Fibroblast of peridontal ligament (primary cell): ENCODE results near the gene PDE4D.

ENCODE experiments used
- DNase-seq: peaks from one replicate; pipeline ENCODE4 v3.0.0-alpha.2; 2010; ENCODE audit errors: extremely low read depth

PDE4D gene

DNA sequence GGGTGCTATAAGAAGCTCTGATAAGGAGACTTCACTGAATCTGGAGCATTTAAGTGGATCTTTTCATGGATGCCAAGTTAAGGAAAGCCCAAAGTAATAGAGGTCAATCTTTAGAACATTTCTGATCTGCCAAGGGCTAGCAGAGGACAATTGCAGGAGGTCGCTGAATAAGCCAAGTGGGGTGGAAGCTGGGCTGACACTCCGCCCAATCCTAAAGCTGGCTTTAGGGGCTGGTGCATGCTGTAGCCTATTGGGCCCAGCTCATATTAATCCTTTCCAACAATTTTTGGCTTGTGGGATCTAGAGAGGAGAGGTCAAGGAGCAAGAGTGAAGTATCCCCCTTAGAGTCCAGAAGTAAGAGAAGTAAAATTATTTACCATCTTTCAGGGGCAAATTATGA, 784.1 kb downstream of the PDE4D start:
- DNase-seq = no peak

DNA sequence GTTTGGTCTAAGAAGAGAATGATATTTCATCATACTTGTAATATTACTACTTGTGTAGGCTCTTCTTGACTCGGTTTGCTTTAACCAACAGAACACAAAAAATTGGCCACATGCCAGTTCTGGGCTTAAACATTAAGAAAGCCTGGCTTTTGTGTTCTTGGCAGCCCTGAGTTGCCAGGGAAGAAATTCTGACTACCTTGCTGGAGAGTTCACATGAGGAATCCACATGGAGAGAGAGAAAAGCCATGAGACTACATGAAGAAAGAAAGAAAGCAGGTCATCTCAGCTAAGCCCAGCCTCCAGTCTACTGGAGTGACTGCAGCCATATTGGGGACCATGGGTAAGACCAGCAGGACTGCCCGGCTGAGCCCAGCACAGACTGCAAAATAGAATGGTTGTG, 785.8 kb downstream of the PDE4D start:
- DNase-seq = peak; percentile 50

DNA sequence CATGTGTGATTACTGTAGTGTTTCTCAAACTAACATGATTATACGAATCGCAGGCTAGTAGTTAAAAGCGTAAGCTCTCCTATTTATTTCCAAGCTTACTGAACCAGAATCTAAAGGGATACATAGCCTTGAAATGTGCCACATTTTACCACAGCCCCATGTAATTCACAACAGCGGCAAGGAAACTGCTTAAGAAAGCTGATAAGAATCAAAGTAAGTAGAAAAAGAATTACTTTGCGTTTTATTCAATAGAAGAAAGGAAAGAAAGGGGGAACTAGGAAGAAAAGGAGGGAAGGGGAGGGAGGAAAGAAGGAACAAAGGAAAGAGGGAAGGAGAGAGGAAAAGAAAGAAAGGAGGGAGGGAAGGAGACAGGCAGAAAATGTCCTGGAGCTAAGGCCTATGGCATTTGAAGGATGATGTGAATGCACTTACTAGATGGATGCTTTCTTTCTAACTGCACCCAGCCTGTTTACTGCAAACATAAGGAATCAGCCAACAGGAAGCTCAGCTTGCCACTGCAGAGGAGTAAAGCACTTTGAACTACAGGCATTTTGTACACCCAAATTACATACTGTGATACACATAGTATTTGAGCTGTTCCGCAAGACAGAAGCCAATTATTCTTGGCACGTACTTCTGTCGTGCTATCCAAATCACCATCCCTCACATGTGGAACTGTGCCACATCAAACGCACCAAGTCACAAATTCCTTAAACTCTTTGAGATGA, 789.0 kb downstream of the PDE4D start:
- peak; percentile 40 for DNase-seq

DNA sequence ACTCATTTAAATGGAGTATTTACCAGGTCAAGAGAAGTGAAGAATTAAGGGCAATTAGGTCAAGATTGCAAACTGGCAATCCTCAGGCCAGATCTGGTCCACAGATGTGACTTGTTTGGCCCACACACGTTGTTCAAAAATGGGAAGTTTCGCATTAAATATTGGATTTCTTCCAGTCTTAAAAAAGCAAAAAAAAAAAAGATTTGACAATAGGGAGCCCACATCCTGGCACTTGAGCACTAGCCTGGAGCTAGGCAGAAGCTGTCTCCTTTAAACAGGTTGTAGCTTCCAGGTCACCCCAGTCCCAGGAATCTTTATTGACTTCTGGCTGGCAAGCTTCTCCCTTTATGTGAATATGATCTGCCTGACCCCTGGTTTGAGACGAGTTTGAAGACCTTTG, 790.2 kb downstream of the PDE4D start:
- DNase-seq = no peak

DNA sequence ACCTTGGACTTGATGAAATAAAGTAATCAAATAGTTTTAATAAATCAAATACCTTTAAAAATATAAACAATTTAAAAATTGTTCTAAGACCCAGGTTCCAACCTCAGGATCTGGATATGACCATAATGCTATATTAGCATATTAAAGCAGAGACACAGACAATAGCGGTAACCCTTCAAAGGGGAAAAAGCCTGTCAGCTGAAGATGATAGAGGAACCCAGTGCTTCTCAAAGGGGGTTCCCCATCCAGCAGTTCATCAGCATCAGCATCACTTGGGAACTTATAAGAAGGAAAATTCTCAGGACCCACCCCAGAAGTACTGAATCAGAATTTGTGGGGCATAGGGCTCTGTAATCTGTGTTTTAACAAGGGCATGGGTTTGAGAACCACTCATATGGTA, 791.1 kb downstream of the PDE4D start:
- DNase-seq = no peak

DNA sequence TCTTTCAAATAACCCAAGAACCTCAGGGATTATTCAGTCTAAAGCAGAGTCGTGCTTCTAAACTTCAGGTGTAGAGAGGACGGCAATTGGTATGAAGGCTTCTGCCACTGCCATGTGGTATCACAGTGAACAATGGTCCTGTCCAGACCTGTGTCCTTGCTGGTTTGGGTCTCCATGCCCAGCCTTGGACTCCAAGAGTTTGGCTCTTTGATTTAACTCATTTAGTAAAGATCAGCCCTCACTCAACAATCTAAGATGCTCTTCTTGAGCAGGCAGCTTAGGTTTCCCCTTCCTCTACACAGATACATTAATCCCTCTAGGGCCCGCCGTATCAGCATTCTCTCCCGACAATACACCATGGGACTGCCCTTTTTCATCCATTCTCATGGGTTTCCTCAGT, 792.7 kb downstream of the PDE4D start:
- DNase-seq = no peak

DNA sequence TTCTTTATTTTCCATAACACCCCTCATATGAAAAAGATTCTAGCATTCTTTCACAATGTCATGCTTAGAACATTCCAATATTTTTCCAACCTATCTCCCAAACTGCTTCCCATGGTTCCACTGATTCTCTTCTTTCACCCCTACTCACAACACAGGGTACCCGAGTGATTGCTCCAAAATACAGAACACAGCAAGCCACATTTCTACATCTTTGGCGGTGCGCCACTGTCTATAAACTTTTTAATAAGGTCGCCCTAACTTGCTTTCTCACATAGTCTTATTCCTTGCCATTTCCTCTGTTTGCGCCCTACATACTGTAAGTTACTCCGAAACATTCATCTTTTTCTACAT, 793.6 kb downstream of the PDE4D start:
- no peak for DNase-seq

DNA sequence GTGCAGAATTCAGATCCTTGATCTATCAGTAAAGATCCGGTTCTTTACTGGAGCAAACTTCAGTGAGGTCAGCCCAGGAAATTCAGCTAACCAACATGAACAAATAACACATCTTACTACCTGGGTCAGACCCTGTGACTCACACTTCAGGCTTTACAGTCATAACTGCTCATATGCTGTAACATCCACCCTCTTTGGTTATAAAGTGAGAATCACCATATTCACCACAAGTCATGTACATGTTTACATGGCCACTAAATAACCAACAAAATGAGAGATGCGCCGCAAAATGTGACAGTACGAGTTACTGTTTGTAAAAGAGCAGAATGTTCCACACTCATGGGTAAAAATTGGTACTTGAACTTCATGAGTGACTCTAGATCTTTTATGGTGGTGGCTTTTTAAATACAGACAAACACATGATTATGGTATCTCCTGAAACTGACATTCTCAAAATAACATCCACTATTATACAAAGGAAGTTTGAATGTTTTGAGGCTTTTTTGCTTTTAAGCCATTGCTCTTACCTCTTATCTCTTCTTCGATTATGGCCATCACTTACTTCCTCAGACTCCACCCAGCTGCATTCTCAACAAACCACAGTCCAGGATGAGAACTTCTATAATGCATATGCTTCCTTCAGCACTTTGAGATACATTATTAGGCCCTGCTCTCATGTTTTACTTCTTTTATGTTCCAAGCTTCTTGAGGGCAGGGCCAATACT, 794.1 kb downstream of the PDE4D start:
- DNase-seq = peak; percentile 63

DNA sequence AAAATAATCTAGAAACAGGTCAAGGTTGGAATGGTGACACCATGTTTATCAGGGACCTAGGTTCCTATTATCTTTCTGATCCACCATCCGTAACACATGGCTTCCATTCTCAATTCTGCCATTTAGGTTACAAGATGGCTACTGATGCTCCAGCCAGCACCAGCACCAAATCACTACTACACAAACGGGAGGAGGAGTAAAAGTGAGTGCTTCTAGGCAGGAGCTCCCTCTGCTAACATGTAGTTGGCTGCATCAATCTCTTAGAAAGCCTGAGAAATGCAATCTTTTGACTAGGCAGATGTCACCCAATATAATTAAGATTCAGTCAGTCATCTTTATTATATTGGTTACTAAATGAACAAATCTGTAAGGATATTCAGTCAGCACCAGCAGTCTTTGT, 794.8 kb downstream of the PDE4D start:
- no peak for DNase-seq

DNA sequence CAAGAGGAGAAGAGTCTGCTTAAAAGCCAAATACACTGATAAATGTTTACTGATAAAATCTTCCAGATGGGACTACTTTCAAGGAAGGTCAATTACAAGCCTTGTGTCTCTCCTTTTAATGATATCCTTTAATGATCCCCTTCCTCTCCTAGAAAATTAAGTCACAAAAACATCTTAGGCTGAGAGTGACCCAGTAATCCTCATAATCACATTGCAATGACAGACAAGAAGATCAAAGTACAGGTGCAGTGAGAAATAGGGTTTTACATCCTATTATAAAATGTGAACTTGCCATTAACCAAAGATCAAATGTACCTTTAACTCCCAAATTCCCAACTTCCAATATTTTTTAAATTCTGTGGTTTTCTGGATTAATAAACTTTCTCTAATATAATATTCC, 795.8 kb downstream of the PDE4D start:
- no peak for DNase-seq

DNA sequence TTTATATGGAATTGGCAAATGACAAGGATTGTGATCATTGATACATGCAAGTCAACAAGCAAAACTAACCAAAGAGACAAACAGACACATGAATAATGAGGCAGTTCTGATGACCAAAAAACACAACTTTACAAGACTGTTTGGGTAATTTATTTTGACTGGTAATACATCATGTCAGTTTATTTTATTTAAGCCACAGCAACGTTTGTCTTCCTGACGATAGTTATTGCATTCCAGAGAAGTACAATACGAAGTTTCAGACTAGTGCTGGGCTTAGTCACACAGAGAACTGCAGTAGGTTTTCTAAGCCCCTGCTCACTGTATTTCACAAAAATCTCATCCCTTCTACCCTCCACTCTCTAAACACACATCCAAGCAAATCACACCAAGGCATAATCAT, 796.4 kb downstream of the PDE4D start:
- peak; percentile 84 for DNase-seq

DNA sequence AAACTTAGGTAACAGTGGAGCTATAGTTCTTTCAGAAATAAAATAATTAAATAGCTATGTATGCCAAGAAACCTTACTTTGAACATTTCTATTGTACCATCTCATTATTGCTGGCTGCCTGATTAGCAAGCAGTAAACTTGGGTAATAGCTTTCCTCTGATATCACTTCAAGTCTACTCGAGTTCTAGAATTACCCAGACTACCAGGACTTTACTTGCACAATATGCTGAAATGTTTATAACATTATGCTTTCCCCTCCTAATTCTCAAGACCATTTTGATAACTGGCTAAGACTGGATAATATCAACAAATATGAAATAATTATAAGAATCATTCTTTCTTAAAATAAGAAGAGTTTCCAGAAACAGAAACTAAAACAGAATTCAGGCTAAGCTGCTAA, 798.0 kb downstream of the PDE4D start:
- DNase-seq = peak; percentile 85

DNA sequence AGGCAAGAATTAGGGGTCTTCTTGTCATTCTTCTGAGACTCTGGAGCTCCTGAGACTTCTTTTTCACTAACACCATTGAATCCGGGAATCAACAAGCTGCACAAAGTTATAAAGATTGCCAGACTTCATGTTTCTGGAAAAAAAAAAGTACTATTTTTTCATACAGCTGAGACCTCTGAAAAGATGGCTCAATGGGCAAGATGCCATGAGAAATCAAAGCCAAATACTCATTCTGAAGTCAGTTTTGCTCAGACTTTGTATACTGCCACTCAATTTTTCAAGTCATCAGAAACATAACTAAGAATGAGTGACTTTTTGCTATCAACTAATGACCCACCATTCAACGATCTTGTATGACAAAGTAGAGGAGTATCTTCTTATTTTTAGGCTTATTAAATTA, 798.7 kb downstream of the PDE4D start:
- DNase-seq = peak; percentile 41

DNA sequence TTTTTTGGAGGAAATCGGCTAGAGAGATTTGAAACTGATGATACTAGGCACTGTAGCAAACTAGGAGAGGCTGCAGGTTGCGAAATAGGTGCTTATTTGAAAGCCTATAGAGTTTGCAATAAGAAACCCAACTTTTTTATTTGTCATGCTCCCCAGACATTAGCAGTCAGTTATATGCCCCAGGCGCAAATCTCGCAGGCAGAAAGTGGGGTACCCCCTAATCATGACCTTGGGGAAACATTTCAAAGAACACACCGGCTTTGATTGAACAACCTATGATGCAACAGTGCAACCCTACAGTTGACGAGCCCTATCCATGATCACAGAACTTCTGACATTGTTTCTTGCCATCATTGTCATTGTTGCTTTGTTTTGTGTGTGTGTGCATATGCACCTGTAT, 800.2 kb downstream of the PDE4D start:
- peak; percentile 48 for DNase-seq

DNA sequence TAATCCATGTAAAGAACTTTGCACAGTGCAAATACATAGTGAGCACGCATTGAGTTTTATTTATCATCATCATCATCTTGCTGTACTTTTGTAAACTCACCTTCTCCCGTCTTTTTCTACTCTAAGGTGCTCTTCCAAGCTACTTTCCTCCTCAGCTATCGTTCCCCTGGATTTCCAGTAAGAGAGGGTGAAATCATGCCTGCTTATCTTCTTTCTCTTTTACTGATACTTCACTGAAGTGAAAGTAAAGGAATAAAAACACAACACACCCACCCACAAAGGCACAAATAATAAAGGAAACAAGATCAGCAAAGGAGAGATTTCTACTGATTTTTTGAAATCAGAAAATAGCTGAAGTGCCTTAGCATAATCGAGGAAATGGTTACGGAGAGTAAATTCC, 800.8 kb downstream of the PDE4D start:
- DNase-seq = peak; percentile 37

DNA sequence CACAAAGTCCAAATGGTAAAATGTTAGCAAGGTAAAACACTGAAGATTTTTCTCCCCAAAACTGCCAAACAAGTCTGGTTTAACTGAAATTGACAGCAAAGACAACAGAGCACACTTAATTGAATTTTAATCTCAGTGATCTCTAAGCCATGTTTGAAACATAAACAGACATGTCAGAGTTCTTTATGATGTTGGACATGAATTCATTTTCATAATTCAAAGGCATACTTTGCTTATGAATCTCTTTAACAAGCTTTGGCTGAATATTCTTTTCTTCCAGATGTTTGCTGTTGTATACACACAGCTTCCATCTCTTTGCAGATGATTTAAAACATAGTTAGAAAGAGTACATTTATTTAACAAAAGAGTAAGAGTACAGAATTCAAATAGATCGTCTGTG, 801.6 kb downstream of the PDE4D start:
- peak; percentile 30 for DNase-seq

DNA sequence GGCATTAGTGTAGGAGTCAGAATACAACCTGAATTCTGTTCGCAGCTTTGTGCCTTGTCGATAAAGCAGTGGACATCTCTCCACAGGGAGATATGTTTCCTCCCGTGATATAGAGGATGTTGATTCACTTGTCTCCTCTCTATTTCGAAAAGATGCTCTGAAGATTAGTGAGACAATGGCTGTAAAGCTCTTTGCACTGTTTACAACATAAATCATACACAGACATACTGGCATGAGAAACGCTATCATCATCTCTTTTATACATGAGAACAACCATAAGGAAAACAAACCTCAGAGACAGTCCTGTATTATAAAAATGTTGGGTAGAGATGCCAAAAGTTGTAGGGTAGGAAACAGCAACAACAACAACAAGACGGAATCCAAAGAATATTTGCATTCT, 803.2 kb downstream of the PDE4D start:
- no peak for DNase-seq

DNA sequence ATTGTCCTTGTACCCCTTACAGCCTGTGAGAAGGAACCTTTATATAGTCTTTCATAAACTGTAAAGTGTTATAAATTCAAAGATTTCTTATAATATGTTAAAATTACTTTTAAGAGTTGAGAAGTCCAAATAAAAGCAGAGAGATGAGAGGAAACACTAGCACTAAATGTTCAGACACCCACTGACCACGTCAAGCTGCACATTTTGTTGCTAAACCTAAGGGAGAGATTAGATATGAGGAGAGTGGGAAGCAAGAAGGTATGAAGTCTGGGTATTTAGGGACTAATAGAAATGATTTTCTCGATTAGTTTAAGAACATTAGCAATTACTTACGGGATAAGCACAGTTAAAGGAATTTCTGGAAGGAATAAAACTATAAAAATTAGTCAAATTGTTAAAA, 803.8 kb downstream of the PDE4D start:
- no peak for DNase-seq

DNA sequence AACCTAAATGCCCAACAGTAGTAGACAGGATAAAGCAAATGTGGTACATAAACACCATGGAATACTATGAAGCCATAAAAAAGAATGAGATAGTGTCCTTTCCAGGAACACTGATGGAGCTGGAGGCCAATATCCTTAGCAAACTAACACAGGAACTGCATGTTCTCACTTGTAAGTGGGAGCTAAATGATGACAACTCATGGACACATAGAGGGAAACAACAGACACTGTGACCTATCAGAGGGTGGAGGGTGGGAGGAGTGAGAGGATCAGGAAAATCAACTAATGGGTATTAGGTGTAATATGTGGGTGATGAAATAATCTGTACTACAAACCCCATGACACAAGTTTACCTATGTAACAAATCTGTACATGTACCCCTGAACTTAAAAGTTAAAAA, 805.0 kb downstream of the PDE4D start:
- no peak for DNase-seq

DNA sequence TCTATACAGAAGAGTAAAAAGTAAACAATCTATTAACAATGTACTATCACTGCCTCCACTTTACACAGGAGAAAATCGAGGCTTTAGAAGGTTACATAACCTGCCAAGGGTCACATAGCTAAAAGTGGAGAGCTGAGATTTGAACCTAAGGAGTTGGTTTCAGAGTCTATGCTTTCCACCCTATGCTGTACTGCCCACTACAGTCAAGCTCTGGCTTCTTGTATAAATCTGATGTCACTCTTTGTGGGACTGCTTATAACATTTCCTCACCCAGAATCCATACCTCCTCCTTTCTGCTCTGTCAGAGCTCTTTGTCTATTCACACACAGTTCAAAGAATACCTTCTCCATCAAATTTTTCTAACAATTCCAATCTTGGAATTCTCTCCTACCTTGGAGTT, 807.5 kb downstream of the PDE4D start:
- DNase-seq = no peak

DNA sequence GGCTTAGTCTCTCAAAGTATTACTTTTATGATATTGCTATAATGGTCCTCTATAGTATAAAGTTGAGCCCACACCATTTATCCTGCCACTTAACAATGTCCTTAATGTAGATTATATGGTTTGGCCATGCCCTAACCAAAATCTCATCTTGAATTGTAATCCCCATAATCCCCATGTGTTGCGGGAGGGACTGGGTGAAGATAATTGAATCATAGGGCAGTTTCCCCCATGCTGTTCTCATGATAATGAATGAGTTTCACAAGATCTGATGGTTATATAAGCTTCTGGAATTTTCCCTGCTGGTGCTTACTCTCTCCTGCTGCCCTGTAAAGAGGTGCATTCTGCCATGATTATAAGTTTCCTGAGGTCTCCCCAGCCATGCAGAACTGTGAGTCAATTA, 811.8 kb downstream of the PDE4D start:
- DNase-seq = no peak

DNA sequence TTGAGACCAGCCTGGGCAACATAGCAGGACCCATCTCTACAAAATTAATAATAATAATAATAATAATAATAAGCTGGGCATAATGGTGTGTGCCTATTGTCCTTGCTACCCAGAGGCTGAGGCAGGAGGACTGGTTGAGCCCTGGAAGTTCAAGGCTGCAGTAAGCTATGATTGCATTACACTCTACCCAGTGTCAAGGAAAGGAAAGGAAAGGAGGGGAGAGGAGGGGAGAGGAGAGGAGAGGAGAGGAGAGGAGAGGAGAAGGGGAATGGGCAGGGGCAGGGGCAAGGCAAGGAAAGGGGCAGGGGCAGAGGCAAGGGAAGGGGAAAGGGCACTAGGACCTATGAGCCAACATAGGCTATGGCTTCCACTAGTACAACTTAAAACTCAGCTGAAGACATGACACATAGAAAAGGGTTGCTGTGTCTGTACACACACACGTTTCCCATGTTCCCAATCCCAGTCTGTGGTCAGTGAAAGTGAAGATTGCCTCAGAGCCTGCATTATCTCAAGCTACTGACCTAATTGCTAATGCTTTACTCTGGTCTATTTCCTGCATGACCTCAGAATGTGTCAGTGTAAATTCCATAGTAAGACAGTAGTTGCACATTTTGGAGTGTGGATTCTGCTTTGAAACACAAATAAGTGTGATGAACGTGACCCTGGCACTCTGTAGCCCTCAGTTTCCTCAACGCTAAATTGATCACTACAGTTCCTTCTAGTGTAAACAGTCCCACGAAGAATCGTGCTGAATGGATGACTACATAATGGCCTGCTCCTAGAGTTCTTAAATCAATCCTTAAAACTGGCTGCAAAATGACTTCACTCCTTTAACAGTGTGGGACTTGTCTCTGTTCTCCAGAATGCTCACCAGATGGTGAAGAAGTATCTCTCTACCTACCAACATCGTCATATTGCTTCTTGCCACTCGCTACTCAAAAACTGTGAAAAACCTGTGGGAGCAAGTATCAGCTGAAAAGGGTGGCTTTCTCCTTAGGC, 813.6 kb downstream of the PDE4D start:
- peak; percentile 96 for DNase-seq
